NCI-H774 (cell line): ENCODE measurements around the gene MFSD2A.
"Not testable (repeated sequence)": the region's sequence is repeated elsewhere in the genome, so short reads cannot be mapped to it uniquely, and the experiment has no call there.

Source experiments
- DNase-seq: peaks from one replicate; lab custom pipeline; 2025; lab: John Stamatoyannopoulos, UW

MFSD2A gene

GRCh38 chr1:39940980-39941871 lies 13.7 kb upstream of the MFSD2A start:
- no peak for DNase-seq

GRCh38 chr1:39943471-39944290 lies 11.3 kb upstream of the MFSD2A start:
- DNase-seq, result no peak

GRCh38 chr1:39944410-39945112 lies 10.4 kb upstream of the MFSD2A start:
- no peak for DNase-seq

GRCh38 chr1:39946216-39946615 lies 8.7 kb upstream of the MFSD2A start:
- DNase-seq, result no peak

GRCh38 chr1:39947260-39947659 lies 7.7 kb upstream of the MFSD2A start:
- no peak for DNase-seq

GRCh38 chr1:39949891-39950290 lies 5.1 kb upstream of the MFSD2A start:
- no peak for DNase-seq

- no peak for DNase-seq
These were observed 3.0 kb upstream of the MFSD2A start for GRCh38 chr1:39951926-39952325.

GRCh38 chr1:39952359-39953110 lies 2.4 kb upstream of the MFSD2A start:
- no peak for DNase-seq

- no peak for DNase-seq
These were observed 548 bp upstream of the MFSD2A start for GRCh38 chr1:39954324-39954869.

- peak; percentile 67 for DNase-seq
These were observed 898 bp downstream of the MFSD2A start for GRCh38 chr1:39955547-39956539.

- no peak for DNase-seq
These were observed 2.5 kb downstream of the MFSD2A start for GRCh38 chr1:39957299-39958015.

GRCh38 chr1:39958403-39959200 lies 3.7 kb downstream of the MFSD2A start:
- DNase-seq, result no peak

- DNase-seq, result no peak
These were observed 4.8 kb downstream of the MFSD2A start for GRCh38 chr1:39959651-39960333.

GRCh38 chr1:39960431-39960958 lies 5.5 kb downstream of the MFSD2A start:
- DNase-seq, result peak; percentile 98

GRCh38 chr1:39962450-39962825 lies 7.5 kb downstream of the MFSD2A start:
- DNase-seq, result no peak

GRCh38 chr1:39962964-39963363 lies 8.0 kb downstream of the MFSD2A start:
- DNase-seq, result not testable (repeated sequence)

- DNase-seq, result no peak
These were observed 9.6 kb downstream of the MFSD2A start for GRCh38 chr1:39964552-39964951.

- no peak for DNase-seq
These were observed 10.1 kb downstream of the MFSD2A start for GRCh38 chr1:39965044-39965443.
